Activated CD4-positive, alpha-beta T cell treated with anti-CD3 and anti-CD28 coated beads for 24 hours (primary cell): ENCODE data around the gene TNFSF12.
"Not testable (repeated sequence)": the region's sequence is repeated elsewhere in the genome, so short reads cannot be mapped to it uniquely, and the experiment has no call there.

Experiments used
- DNase-seq, 2 donors: peaks; one replicate each; pipeline ENCODE4 v3.0.0-alpha.2; 2020; ENCODE audit warnings: low read depth in 2 of 2

The TNFSF12 gene

DNA sequence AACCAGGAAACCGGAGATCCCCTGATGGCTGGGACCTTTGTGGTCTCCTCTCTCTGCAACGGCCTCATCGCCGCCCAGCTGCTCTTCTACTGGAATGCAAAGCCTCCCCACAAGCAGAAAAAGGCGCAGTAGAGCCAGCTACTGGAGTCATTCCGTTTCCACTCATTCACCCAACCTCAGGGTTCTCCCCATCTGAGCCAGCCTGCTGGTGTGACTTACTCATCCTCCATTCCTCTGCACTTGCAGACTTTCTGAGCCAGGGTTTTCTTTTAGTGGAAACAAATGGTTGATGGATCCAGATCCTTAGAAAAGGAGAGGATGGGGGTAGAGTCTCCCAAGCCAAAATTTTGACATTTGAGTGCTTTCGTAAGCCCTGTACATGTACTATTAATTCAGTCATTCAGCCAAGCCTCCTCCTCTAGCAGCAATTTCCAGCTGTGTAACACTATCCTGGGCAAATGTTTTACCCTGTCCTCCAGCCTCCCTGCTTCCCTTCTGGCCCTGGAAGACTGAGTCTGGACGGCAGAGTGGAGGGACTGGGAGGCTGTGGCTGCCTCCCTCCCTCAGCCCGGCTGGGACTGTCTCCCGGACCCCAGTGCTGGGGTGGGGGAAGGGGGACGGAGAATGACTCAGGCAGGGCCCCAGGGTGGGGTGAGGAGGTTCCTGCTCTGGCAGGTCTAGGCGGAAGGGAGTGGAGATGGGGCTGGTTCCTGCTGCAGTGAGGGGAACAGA, 38.7 kb downstream of the TNFSF12 start:
- DNase-seq, result no peak

GRCh38 chr17:7588553-7589203, 39.8 kb downstream of the TNFSF12 start:
- DNase-seq, result no peak

DNA sequence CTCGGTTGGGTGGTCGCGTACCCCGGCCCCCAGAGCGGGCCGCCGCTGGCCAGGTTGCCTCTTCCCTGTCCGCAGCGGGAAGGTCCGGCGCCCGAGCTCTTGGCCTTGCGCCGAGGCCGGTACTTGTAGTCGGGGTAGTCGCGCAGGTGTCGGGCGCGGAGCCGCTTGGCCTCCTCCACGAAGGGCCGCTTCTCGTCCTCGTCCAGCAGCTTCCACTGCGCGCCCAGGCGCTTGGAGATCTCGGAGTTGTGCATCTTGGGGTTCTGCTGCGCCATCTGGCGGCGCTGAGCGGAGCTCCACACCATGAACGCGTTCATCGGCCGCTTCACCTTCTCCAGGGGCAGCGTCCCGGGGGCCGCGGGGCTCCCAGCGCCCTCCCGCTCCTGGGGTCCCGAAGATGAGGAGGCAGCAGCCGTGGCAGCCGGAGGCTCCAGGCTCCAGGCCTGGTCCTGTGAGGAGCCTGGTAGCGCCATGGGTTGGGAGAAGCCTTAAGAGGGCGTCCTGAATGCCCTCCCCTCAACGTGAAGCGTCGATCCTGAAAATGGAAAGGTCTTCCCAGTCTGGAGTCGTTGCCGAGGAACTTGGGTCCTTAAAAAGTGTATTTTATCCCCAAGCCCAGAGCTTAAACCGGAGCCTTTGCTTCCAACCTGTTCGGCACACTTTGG, 40.5 kb downstream of the TNFSF12 start:
- DNase-seq, result peak; percentile 49 to 60

DNA sequence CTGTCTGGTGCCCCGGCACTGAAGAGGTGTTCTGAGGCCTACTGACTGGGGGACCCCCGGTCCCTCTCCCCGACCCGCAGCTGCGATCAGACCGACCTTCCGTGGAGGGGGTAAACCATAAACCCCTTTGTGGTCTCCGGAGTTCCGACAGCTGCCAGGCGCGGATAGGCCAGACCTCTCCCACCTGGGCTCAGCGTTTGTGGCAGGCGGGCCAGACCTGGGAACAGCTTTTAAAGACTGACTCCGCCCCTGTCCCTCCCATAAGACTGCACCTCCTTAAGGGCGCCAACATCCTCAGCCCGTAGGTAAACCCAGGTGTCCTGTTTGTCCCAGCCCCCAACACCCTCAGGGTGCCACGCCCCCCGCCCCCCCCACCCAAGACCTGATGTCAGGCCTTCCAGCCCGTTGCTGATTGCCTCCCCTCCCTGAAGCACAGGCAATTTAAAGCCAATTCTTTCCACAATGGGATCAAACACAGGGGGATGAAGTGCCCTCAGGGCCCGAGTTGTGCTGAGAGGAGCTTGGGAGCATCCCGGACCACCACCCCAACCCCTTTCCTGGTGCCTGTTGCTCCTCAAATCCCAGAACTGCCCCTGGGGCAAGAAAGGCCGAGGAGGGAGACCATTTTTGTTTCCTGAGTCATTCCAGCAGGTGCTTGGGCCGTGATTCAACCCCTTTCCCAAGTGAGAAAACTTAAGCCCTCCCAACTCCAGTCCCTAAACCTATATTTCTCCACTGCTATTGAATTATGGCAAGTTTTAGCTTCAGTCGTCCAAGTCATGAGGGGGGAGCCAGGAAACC, 41.2 kb downstream of the TNFSF12 start, which contains the start of gene SOX15:
Gene SOX15, minus strand, starts transcription at position 204 of the 801 bp plus-strand sequence. CDS start 418 bp downstream, outside the sequence.
- DNase-seq, result no peak

DNA sequence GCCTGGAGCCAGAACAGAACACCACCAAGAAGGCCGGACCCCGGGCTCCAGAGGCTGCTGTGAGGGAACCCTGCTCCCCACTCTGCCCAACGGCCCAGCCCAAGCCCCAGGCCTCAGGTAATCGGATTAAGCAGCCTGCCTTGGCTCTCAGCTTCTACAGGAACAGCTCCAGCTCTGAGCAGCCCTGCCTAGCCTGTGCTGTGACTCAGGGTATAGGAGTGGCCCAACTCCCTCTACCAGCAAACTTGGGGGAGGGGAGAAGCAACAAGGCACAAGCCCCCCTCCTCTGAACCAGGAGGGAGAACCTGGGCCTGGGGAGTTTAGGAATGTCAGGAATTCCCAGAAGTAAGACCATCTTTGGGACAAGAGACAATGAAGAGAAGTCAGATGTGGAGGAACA, 41.9 kb downstream of the TNFSF12 start:
- no peak for DNase-seq

DNA sequence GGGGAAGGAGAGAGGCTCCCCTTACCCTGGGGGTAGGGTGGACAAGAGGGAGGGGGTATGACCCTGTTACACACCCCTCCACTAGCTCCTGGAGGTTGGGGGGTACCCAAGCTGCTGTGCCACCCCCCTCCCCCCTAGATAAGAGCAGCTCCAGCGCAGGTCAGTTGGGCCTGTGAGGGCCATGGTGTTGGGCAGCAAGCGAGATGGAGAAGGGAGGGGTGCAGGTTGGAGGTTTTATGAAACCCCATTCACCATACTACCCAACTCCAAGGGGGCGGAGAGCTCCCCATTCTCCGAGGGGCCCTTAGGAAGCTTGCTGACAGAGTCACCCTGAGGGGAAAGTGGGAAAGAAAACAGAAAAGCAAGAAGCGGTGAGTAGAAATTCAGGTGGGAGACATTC, 42.7 kb downstream of the TNFSF12 start:
- no peak for DNase-seq

DNA sequence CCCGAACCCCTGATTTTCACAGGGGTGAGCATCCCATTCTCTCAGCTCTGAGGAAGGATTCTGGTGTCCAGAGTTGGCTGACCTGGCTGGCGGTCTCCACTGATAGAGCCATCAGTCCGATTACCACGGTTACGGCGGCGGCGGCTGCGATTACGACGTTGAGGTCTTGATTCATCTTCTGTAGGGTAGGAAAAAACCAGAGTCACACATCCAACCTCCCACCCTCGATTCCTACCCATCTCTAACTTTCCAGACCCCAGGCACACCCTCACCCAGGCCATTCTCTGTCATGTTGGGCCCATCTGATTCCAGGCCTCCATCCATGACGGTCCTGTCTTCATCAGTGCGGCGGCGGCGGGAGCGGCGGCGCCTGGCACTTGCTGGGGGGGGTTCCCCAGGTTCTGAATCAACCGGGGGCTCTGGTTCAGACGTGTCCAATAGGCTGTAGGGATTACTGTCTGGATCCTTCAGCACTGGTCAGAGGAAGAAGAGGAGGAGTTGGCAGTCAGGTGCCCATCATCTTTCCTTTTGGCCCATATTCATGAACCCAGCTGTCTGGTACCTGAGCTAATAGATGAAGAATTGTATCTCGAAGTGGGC, 43.7 kb downstream of the TNFSF12 start:
- no peak for DNase-seq

- no peak for DNase-seq
These were observed 44.4 kb downstream of the TNFSF12 start for GRCh38 chr17:7593296-7593695.

GRCh38 chr17:7597561-7597960, 48.7 kb downstream of the TNFSF12 start:
- not testable (repeated sequence) for DNase-seq

GRCh38 chr17:7606280-7606679, 57.4 kb downstream of the TNFSF12 start:
- no peak for DNase-seq
